OCI-LY3 (cell line): ENCODE data around the gene NRP1.

Experiments
- H2AFZ ChIP-seq: fragments of 200-600, 300-600 bp; shearing (Covaris generic); 2 replicates; pipeline ENCODE4 v1.6.0; 2014; ENCODE audit warnings: antibody characterized with exemption, low read depth, low read length
- H3K27ac ChIP-seq: fragments of 200-600, 300-600 bp; sonication (generic); 2 replicates; pipeline ENCODE4 v1.5.1; 2014; ENCODE audit warnings: mild to moderate bottlenecking, low read length, moderate library complexity, mixed read lengths
- H3K27me3 ChIP-seq: fragments of 200-600, 300-600 bp; sonication (generic); 2 replicates; pipeline ENCODE4 v1.6.1; 2014; ENCODE audit warnings: low read depth, low read length, mixed read lengths
- H3K36me3 ChIP-seq: fragments of 200-600, 300-600 bp; sonication (generic); replicated peaks from 2 replicates; pipeline ENCODE3; 2014; ENCODE audit warnings: low read depth, low read length, mixed read lengths
- H3K4me1 ChIP-seq: fragments of 300-600, 200-600 bp; sonication (generic); 2 replicates; pipeline ENCODE4 v1.6.1; 2014; ENCODE audit warnings: low read length, mixed read lengths
- H3K4me2 ChIP-seq: fragments of 200-600, 300-600 bp; sonication (generic); 2 replicates; pipeline ENCODE4 v1.6.1; 2014; ENCODE audit warnings: low read length, mixed read lengths
- H3K4me3 ChIP-seq: fragments of 300-600, 200-600 bp; sonication (generic); 2 replicates; pipeline ENCODE4 v1.5.1; 2014; ENCODE audit warnings: antibody characterized with exemption, mild to moderate bottlenecking, low read length, moderate library complexity
- H3K79me2 ChIP-seq: fragments of 300-600, 200-600 bp; shearing (Covaris generic); 2 replicates; pipeline ENCODE4 v1.6.1; 2014; ENCODE audit warnings: mild to moderate bottlenecking, low read length, mixed read lengths
- H3K9ac ChIP-seq: fragments of 300-600, 200-600 bp; shearing (Covaris generic); 2 replicates; pipeline ENCODE4 v1.6.0; 2014; ENCODE audit warnings: mild to moderate bottlenecking, low read length, moderate library complexity
- H3K9me3 ChIP-seq: fragments of 200-600, 300-600 bp; shearing (Covaris generic); 2 replicates; pipeline ENCODE4 v1.6.1; 2014; ENCODE audit warnings: low read length, mixed read lengths; ENCODE audit not compliant: insufficient read depth
- H4K20me1 ChIP-seq: fragments of 200-600, 300-600 bp; sonication (generic); 2 replicates; pipeline ENCODE4 v1.6.1; 2016; ENCODE audit warnings: low read length, mixed read lengths; ENCODE audit not compliant: insufficient read depth
- EZH2phosphoT487 ChIP-seq: fragments of 200-600 bp; shearing (Covaris generic); IDR thresholded peaks from 2 replicates; pipeline ENCODE4 v1.6.1; 2018; ENCODE audit warnings: antibody characterized with exemption, mixed run types, low read depth
- TF ChIP-seq, protein P1 (sequence below): fragments of 200-600, 300-600 bp; sonication (generic); IDR thresholded peaks from 2 replicates; pipeline ENCODE4 v1.5.1; 2014; ENCODE audit warnings: antibody characterized with exemption, low read length, low read depth

Gene NRP1

DNA sequence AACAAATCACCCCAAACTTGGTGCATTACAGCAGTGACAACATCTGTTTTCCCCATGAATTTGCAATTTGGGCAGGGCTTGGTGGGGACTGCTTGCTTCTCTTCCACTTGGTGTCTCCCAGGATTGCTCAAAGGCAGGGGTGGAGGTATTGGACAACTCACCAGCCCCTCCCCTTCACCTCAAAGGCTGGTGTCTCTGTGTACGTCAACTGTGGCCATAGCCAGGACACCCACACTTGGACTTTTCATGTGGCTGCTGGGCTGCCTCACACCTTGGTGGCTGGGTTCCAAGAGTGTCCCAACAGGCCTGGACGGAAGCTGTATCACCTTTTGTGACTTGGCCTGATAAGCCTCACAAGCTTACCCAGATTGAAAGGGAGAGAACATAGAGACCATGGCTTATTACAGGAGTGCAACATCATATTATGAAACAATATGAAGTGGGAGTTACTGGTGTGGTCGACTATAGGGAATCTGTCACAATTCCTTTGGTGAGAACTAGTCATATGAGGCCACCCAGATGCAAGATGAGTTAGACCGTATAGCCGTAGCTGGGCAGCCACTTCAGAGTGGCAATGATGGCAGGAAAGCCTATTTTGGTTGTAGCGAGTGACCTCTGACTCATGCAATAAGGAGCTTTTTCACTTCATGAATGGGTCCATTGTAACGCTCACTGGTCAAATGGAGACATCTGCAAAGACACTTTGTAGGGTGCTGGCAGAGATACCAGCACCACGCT, 188.8 kb downstream of the NRP1 start:
- TF ChIP-seq, protein P1, sequence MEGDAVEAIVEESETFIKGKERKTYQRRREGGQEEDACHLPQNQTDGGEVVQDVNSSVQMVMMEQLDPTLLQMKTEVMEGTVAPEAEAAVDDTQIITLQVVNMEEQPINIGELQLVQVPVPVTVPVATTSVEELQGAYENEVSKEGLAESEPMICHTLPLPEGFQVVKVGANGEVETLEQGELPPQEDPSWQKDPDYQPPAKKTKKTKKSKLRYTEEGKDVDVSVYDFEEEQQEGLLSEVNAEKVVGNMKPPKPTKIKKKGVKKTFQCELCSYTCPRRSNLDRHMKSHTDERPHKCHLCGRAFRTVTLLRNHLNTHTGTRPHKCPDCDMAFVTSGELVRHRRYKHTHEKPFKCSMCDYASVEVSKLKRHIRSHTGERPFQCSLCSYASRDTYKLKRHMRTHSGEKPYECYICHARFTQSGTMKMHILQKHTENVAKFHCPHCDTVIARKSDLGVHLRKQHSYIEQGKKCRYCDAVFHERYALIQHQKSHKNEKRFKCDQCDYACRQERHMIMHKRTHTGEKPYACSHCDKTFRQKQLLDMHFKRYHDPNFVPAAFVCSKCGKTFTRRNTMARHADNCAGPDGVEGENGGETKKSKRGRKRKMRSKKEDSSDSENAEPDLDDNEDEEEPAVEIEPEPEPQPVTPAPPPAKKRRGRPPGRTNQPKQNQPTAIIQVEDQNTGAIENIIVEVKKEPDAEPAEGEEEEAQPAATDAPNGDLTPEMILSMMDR, result no peak
- TF ChIP-seq EZH2phosphoT487, result no peak
- Histone ChIP-seq H3K4me2 (no peak overlapping the region), H3K9ac (no peak overlapping the region), H3K36me3 (no peaks in the 10 kb centered on the region), H3K9me3 (no peaks in the 10 kb centered on the region), H3K4me3 (no peak overlapping the region), H3K79me2 (no peaks in the 10 kb centered on the region), H3K27ac (no peak overlapping the region), H2AFZ (no peak overlapping the region), H3K27me3 (no peaks in the 10 kb centered on the region), H3K4me1 (0 out of 2 replicates have a peak, but pooled peaks cover 4% of the 10 kb centered on the region), H4K20me1 (no peaks in the 10 kb centered on the region)

DNA sequence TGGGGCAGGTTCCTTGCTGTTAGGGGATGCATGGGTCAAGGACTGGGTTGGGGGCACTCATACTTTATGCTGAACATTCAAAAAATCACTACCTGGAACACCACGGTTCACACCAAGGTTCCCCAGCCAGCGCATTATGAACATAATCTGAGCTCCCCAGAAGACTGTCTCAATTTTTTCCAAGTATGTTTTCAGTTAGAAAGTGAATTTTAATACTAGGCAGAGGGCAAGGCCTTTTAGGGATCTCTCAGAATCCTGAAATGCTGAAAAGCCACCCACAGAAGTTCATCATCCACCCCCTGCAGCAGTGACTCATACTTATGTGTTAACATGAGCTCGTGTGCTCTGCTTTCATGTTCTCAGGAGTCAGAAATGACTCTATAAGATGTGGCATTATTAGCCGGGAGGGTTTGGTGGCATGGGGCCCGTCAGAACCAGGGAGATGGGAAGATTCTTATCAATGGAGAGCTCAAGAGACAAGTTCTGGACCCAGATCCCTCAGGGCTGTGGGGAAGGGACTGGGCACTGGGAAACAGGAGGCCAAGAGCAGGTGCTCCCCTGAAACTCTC, 191.2 kb downstream of the NRP1 start:
- no peaks in the 10 kb centered on the region for H3K36me3 ChIP-seq
- no peak overlapping the region for H3K9ac ChIP-seq
- TF ChIP-seq, protein P1, result no peak
- no peak for TF ChIP-seq EZH2phosphoT487
- no peak overlapping the region for H3K27ac ChIP-seq
- H3K4me2 ChIP-seq, result no peak overlapping the region
- no peaks in the 10 kb centered on the region for H4K20me1 ChIP-seq
- H3K9me3 ChIP-seq, result no peaks in the 10 kb centered on the region
- H3K4me1 ChIP-seq, result peaks cover 8% of the 10 kb centered on the region
- H3K27me3 ChIP-seq, result no peaks in the 10 kb centered on the region
- no peak overlapping the region for H2AFZ ChIP-seq
- no peak overlapping the region for H3K4me3 ChIP-seq
- no peaks in the 10 kb centered on the region for H3K79me2 ChIP-seq

DNA sequence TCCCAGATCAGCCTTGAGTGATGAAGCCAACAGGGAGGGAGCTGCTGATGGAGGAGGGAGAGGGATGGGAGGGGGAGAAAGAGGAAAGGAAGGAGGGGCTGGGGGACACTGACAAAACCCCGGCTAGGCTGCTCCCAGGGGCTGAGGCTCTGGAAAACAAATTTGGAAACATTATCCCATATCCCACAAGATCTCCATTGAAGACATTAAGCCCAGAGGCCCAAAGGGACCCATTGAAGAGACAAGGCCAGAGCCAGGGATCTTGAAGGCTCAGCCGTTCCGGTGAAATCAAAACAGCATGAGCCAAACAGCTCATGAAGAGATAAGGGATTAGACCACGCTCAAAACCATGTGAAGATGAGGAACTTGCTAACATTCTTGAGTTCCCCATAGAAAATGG, 192.2 kb downstream of the NRP1 start:
- Histone ChIP-seq H3K9me3 (no peaks in the 10 kb centered on the region), H3K27me3 (no peaks in the 10 kb centered on the region), H3K36me3 (no peaks in the 10 kb centered on the region), H3K27ac (no peak overlapping the region), H3K79me2 (no peaks in the 10 kb centered on the region), H3K4me2 (no peak overlapping the region), H2AFZ (no peak overlapping the region), H4K20me1 (no peaks in the 10 kb centered on the region), H3K9ac (no peak overlapping the region), H3K4me1 (peaks cover 18% of the 10 kb centered on the region), H3K4me3 (no peak overlapping the region)
- TF ChIP-seq EZH2phosphoT487, result no peak
- TF ChIP-seq, protein P1, result no peak

DNA sequence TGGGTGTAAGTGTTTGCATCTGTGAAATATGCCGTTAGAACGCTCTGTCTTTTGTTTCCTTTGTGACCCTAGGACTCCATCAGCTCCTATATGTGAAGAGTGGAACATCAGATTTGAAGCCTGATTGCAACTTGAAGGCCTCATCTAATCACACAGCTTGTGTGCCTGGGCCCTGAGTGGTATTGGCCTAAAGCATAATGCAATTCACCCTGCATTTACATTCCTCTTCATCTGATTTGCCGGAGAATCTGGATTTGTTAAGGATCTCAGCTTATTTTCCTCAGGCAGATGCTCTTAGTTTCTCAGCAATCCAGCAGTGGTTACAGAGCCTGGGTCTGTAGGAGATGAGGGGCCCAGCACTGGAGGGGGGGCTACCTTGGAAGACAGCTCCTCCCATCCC, 193.2 kb downstream of the NRP1 start:
- Histone ChIP-seq H2AFZ (no peak overlapping the region), H3K27ac (no peak overlapping the region), H3K9me3 (no peaks in the 10 kb centered on the region), H3K4me3 (no peak overlapping the region), H3K9ac (no peak overlapping the region), H3K79me2 (no peaks in the 10 kb centered on the region), H4K20me1 (no peaks in the 10 kb centered on the region), H3K4me2 (no peak overlapping the region), H3K4me1 (peaks cover 28% of the 10 kb centered on the region), H3K27me3 (no peaks in the 10 kb centered on the region), H3K36me3 (no peaks in the 10 kb centered on the region)
- TF ChIP-seq, protein P1, result no peak
- TF ChIP-seq EZH2phosphoT487, result no peak
